Fibroblast of lung (primary cell): ENCODE measurements around the gene OBSCN. TPM values are rescaled to one million over a fixed set of nuclear protein-coding genes. Genes with fewer than 3 reads are reported as not detected.
"Not testable (repeated sequence)": the region's sequence is repeated elsewhere in the genome, so short reads cannot be mapped to it uniquely, and the experiment has no call there.

ENCODE experiments used
- DNase-seq, 2 donors: peaks; one replicate each; pipeline versions ENCODE4 v3.0.0 to v3.0.0-alpha.2; 2010; ENCODE audit warnings: low read depth in 2 of 2
- H2AFZ ChIP-seq: 2 replicates; pipeline ENCODE4 v1.5.1; 2012; ENCODE audit warnings: low read length, control low read depth, inconsistent platforms
- H3K27ac ChIP-seq: 2 replicates; pipeline ENCODE4 v1.5.1; 2011; ENCODE audit warnings: low read length, control low read depth; ENCODE audit not compliant: insufficient read depth
- H3K27me3 ChIP-seq: 2 replicates; pipeline ENCODE4 v1.5.1; 2011; ENCODE audit warnings: mild to moderate bottlenecking, low read length; ENCODE audit not compliant: control insufficient read depth, insufficient read depth
- H3K36me3 ChIP-seq: 2 replicates; pipeline ENCODE4 v1.5.1; 2011; ENCODE audit warnings: low read length; ENCODE audit not compliant: control insufficient read depth, insufficient read depth
- H3K4me1 ChIP-seq: 2 replicates; pipeline ENCODE4 v1.5.1; 2011; ENCODE audit warnings: low read length; ENCODE audit not compliant: control insufficient read depth, insufficient read depth; ENCODE audit errors: extremely low read depth
- H3K4me2 ChIP-seq: 2 replicates; pipeline ENCODE4 v1.5.1; 2011; ENCODE audit warnings: low read length, control low read depth; ENCODE audit not compliant: insufficient read depth; ENCODE audit errors: extremely low read depth
- H3K4me3 ChIP-seq, 4 experiments: fragments of 200-600 bp in 1 of 4; sonication (generic) in 1 of 4; replicated peaks in 1 of 4; 2 replicates each; pipeline ENCODE4 v1.5.1; 2011 to 2016; ENCODE audit warnings: low read length in 4 of 4, low read depth in 3 of 4, mild to moderate bottlenecking in 3 of 4, control low read depth in 2 of 4, inconsistent platforms in 1 of 4, mixed read lengths in 1 of 4; ENCODE audit not compliant: insufficient read depth in 1 of 4; ENCODE audit errors: control extremely low read depth in 1 of 4
- H3K79me2 ChIP-seq: 2 replicates; pipeline ENCODE4 v1.5.1; 2012; ENCODE audit warnings: mild to moderate bottlenecking, low read length, inconsistent platforms; ENCODE audit not compliant: control insufficient read depth, insufficient read depth
- H3K9ac ChIP-seq: 2 replicates; pipeline ENCODE4 v1.5.1; 2011; ENCODE audit warnings: mild to moderate bottlenecking, low read length, control low read depth; ENCODE audit not compliant: insufficient read depth
- H3K9me3 ChIP-seq: 2 replicates; pipeline ENCODE4 v1.5.1; 2012; ENCODE audit warnings: low read depth, low read length; ENCODE audit not compliant: control insufficient read depth, insufficient read depth
- H4K20me1 ChIP-seq: 2 replicates; pipeline ENCODE4 v1.5.1; 2011; ENCODE audit warnings: low read length; ENCODE audit not compliant: control insufficient read depth, insufficient read depth; ENCODE audit errors: extremely low read depth
- CTCF ChIP-seq, 2 donors: IDR thresholded peaks in 1 of 2; conservative IDR thresholded peaks in 1 of 2; 1 replicate in 1 of 2; 2 replicates in 1 of 2; pipeline ENCODE4 v1.5.1; 2011 to 2012; ENCODE audit warnings: low read length in 2 of 2, control low read depth in 1 of 2, inconsistent platforms in 1 of 2, low read depth in 1 of 2, mild to moderate bottlenecking in 1 of 2
- EZH2 ChIP-seq: IDR thresholded peaks from 2 replicates; pipeline ENCODE4 v1.5.1; 2012; ENCODE audit warnings: low read length, control low read depth, mild to moderate bottlenecking; ENCODE audit errors: missing control alignments
- polyA plus RNA-seq, 2 donors: library from polyadenylated mRNA; depleted of rRNA in 1 of 2; stranded (reverse) in 1 of 2; unstranded in 1 of 2; fragments of >200 nt; gene quantifications; 2 replicates each; pipeline ENCODE4 v1.2.1, GENCODE V29; 2011 to 2012; ENCODE audit warnings: missing spikeins in 1 of 2
- total RNA-seq: library from RNA; depleted of rRNA; stranded (reverse); fragments of >200 nt; gene quantifications from 2 replicates; pipeline ENCODE4 v1.2.1, GENCODE V29; 2014

Gene OBSCN
- total and polyA plus RNA-seq, 2 donors (not counting 1 experiment from before 2014, with no cell fraction given), result 0.87 to 16.8 TPM

GRCh38 chr1:228185641-228185965 lies 22.2 kb upstream of the OBSCN start:
- no peak for DNase-seq
- Histone ChIP-seq H3K9me3 (no peaks in the 10 kb centered on the region), H3K27me3 (no peaks in the 10 kb centered on the region), H3K36me3 (no peaks in the 10 kb centered on the region), H3K4me3 (no peak overlapping the region), H3K79me2 (no peaks in the 10 kb centered on the region), H2AFZ (no peak overlapping the region), H3K4me1 (no peaks in the 10 kb centered on the region), H3K9ac (no peak overlapping the region), H3K27ac (no peak overlapping the region), H4K20me1 (no peaks in the 10 kb centered on the region), H3K4me2 (no peak overlapping the region)
- TF ChIP-seq EZH2, result no peak
- TF ChIP-seq CTCF (conservative IDR thresholded peaks at IDR 0.05 in 1 of 2, IDR thresholded peaks at IDR 0.05 in 1 of 2; ENCODE audit: low read depth in 1 of 2, low read length in 2 of 2), result no peak

GRCh38 chr1:228188249-228188648 lies 19.6 kb upstream of the OBSCN start:
- not testable (repeated sequence) for H3K27ac ChIP-seq, H2AFZ ChIP-seq, H4K20me1 ChIP-seq, H3K36me3 ChIP-seq, H3K9ac ChIP-seq, DNase-seq, H3K79me2 ChIP-seq, H3K4me2 ChIP-seq, H3K4me3 ChIP-seq, H3K27me3 ChIP-seq, H3K9me3 ChIP-seq, H3K4me1 ChIP-seq

- DNase-seq, result no peak
Observed at GRCh38 chr1:228190182-228190581, 17.7 kb upstream of the OBSCN start.

More at GRCh38 chr1:228190182-228190581, 17.7 kb upstream of the OBSCN start:
- Histone ChIP-seq H3K27ac (no peak overlapping the region), H3K36me3 (no peaks in the 10 kb centered on the region), H3K9me3 (no peaks in the 10 kb centered on the region), H3K4me3 (no peak overlapping the region), H3K27me3 (no peaks in the 10 kb centered on the region), H4K20me1 (no peaks in the 10 kb centered on the region), H3K4me1 (no peaks in the 10 kb centered on the region), H2AFZ (no peak overlapping the region), H3K4me2 (no peak overlapping the region), H3K79me2 (no peaks in the 10 kb centered on the region), H3K9ac (no peak overlapping the region)
- no peak for TF ChIP-seq CTCF (conservative IDR thresholded peaks at IDR 0.05 in 1 of 2, IDR thresholded peaks at IDR 0.05 in 1 of 2; ENCODE audit: low read depth in 1 of 2, low read length in 2 of 2)
- TF ChIP-seq EZH2, result no peak
